Activated T-helper 1 cell treated with anti-CD3 and anti-CD28 coated beads, Interleukin-12 subunit alpha, Interleukin-12 subunit beta, Interleukin-2, Interleukin-4 antibody, amounts not matched to agents 30 ng/mL and 10 ng/mL and 1 ng/mL, durations not matched to agents 14 hours and 24 hours and 36 hours (primary cell): ENCODE data around the gene FGF23. TPM values are rescaled to one million over a fixed set of nuclear protein-coding genes. Genes with fewer than 3 reads are reported as not detected.
"Not testable (repeated sequence)": the region's sequence is repeated elsewhere in the genome, so short reads cannot be mapped to it uniquely, and the experiment has no call there.

Source experiments
- DNase-seq: peaks from one replicate; pipeline ENCODE4 v3.0.0; 2021; ENCODE audit warnings: low spot score
- H3K27ac Mint-ChIP-seq: one replicate; pipeline ENCODE4 v1.8.0; 2021; ENCODE audit warnings: mild to moderate bottlenecking, mixed read lengths
- H3K27me3 Mint-ChIP-seq: one replicate; pipeline ENCODE4 v1.8.0; 2022; ENCODE audit warnings: mild to moderate bottlenecking, moderate library complexity, mixed read lengths; ENCODE audit not compliant: insufficient read depth
- H3K36me3 Mint-ChIP-seq: one replicate; pipeline ENCODE4 v1.8.0; 2021; ENCODE audit warnings: low read depth, mixed read lengths
- H3K4me1 Mint-ChIP-seq: one replicate; pipeline ENCODE4 v1.8.0; 2021; ENCODE audit warnings: low read depth, mixed read lengths
- H3K4me3 Mint-ChIP-seq: one replicate; pipeline ENCODE4 v1.8.0; 2021; ENCODE audit warnings: mild to moderate bottlenecking, moderate library complexity, mixed read lengths
- H3K9me3 Mint-ChIP-seq: one replicate; pipeline ENCODE4 v1.8.0; 2021; ENCODE audit warnings: mixed read lengths
- intact Hi-C: fragments of 100-400 bp; cut with micrococcal nuclease; formaldehyde crosslinking; loops from one replicate; pipeline ENCODE4 v1.15.1; 2024
- total RNA-seq: library from RNA; stranded (reverse); gene quantifications from 2 replicates; pipeline ENCODE4 v1.2.3, GENCODE V29; 2022

The FGF23 gene
- total RNA-seq, 1 donor from 2014 or later: not detected

GRCh38 chr12:4404877-4405637 is 25.5 kb upstream of the FGF23 start:
- H3K4me3 Mint-ChIP-seq, H3K4me1 Mint-ChIP-seq, DNase-seq, intact Hi-C loops, H3K27ac Mint-ChIP-seq, H3K36me3 Mint-ChIP-seq, H3K9me3 Mint-ChIP-seq: not testable (repeated sequence)
- peaks cover 12% of the 10 kb centered on the region for H3K27me3 Mint-ChIP-seq

DNA sequence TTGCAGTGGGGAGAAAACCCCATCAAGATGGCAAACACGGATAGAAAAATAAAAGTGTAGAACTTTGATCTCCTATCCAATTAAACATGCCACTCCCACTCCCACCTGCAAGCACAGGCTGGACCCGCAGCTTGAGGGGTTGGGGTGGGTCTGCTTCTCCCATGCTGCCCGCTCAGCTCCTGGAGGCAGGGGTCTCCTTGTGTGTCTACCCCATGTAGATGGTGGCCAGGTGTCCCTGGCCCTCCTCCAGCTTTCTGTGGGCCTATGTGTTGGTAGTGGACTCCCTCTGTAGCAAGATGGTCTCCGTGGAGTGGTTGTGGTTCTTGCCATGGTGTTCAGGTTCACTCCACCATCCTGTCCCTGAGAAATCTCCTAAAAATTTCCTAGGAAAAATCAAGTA is 23.5 kb upstream of the FGF23 start:
- Mint-ChIP-seq H3K27me3 (peaks cover 18% of the 10 kb centered on the region), H3K9me3 (no peaks in the 10 kb centered on the region), H3K36me3 (no peaks in the 10 kb centered on the region), H3K4me3 (no peak overlapping the region), H3K27ac (no peak overlapping the region), H3K4me1 (no peaks in the 10 kb centered on the region)
- intact Hi-C loops: no loop called here
- DNase-seq: no peak

DNA sequence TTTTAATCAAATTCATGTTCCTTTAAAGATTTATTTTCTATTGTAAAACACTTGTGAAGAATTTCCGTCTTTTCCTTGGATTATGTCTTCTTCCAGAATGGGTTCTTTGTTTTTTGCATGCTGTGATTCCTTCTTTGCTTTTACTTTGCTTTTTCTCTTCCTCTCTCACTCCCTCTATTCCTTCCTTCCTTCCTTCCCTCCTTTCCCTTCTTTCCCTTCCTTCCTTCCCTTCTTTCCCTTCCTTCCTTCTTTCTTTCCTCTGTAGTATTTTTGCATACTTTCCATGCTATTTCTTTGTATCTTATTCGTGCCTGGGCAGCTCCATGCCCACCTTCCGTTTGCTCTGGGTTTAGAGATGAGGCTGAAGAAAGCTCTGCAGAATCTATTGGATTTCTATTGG is 21.6 kb upstream of the FGF23 start:
- H3K4me3 Mint-ChIP-seq: no peak overlapping the region
- H3K27ac Mint-ChIP-seq: no peak overlapping the region
- intact Hi-C loops: no loop called here
- no peaks in the 10 kb centered on the region for H3K9me3 Mint-ChIP-seq
- no peak for DNase-seq
- peaks cover 16% of the 10 kb centered on the region for H3K27me3 Mint-ChIP-seq
- H3K4me1 Mint-ChIP-seq: no peaks in the 10 kb centered on the region
- H3K36me3 Mint-ChIP-seq: no peaks in the 10 kb centered on the region

DNA sequence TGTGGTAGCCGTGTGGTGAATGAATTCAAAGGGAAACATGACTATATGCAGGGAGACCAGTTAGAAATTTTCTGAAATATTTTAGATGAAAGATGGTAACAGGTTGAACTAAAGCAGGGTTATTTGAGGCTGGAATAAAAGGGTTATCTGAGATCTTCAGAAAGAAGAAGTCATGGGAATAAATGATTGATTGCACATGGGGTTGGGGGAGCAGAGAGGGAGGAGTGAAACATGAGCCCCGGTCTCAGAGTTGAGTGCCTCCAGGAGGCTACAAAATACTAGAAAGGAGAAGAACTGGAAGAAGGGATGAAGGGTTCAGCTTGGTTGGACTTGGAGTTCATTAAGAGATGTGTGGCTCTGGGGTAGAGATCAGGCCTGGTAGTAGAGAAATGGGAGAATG is 16.3 kb upstream of the FGF23 start:
- intact Hi-C loops: no loop called here
- no peaks in the 10 kb centered on the region for H3K36me3 Mint-ChIP-seq
- no peak for DNase-seq
- H3K4me1 Mint-ChIP-seq: no peaks in the 10 kb centered on the region
- H3K9me3 Mint-ChIP-seq: no peaks in the 10 kb centered on the region
- no peak overlapping the region for H3K27ac Mint-ChIP-seq
- no peak overlapping the region for H3K4me3 Mint-ChIP-seq
- H3K27me3 Mint-ChIP-seq: peaks cover 37% of the 10 kb centered on the region

DNA sequence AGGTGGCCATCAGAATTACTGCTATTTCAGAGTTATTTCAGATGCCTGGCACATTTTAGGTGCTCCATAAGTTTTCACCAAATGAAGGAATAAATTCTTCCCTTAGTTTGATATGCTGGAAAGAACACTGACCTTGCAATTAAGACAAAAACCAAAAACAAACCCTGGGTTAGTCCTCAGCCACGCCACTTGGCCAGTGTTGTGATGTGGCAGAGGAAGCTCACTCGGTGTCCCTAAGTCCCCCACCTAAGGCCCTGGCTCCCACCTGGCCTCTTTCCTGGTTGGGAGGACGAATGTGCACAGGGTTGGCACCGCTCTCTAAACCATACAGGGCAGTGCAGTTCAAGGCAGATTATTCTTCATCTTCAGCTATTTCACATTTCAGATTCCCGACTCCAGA is 13.7 kb upstream of the FGF23 start:
- no peak for DNase-seq
- Mint-ChIP-seq H3K4me1 (no peaks in the 10 kb centered on the region), H3K4me3 (no peak overlapping the region), H3K36me3 (no peaks in the 10 kb centered on the region), H3K27me3 (peaks cover 34% of the 10 kb centered on the region), H3K9me3 (no peaks in the 10 kb centered on the region), H3K27ac (no peak overlapping the region)
- intact Hi-C loops: no loop called here

DNA sequence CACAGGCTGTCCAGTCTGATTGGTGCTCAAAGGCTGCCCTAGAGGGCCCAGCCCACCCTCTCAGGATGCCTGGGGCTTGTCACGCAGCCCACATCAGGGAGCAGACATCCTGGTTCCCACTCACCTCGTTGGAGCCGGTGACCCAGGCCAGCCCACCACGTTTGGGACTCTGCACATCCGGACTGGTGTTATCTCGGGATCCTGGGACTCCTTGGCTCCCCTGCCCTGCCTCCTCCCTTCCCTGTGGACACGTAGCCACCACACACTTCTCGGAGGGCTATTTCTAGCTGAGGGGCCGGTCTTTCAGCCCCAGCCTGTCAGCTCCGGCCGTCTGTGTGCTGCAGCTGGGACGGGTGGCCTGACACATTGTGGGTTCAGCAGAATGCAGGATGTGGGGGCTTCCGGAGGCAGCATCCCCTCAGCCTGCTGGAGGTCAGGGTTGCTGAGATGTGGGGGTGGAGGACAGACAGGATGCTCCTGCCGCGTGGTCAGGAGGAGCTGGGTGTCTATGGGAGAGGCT is 12.8 kb upstream of the FGF23 start:
- no peaks in the 10 kb centered on the region for H3K4me1 Mint-ChIP-seq
- no peaks in the 10 kb centered on the region for H3K36me3 Mint-ChIP-seq
- no peaks in the 10 kb centered on the region for H3K9me3 Mint-ChIP-seq
- no peak overlapping the region for H3K4me3 Mint-ChIP-seq
- no peak overlapping the region for H3K27ac Mint-ChIP-seq
- intact Hi-C loops: no loop called here
- H3K27me3 Mint-ChIP-seq: peaks cover 34% of the 10 kb centered on the region
- no peak for DNase-seq

DNA sequence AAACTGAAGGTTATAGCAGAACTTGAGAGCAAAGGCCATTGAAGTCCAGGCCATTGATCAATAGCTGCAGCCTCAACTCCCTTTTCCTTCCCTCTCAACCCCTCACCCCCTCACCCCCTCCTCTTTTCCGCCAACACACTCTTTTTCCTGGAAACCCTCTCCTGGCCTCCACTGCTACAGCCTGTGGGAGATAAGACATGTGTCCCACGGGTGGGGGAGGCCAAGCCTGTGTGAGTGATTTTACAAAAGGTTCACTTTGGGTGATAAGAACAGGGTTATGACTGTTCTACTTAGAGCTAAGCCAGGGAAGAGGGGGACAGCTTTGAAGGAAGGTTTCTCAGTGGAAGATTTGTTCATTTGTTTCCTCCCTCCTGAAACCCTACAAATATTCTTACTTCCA is 9.2 kb upstream of the FGF23 start:
- no peaks in the 10 kb centered on the region for H3K4me1 Mint-ChIP-seq
- peaks cover 36% of the 10 kb centered on the region for H3K27me3 Mint-ChIP-seq
- no peaks in the 10 kb centered on the region for H3K36me3 Mint-ChIP-seq
- no peak overlapping the region for H3K27ac Mint-ChIP-seq
- H3K4me3 Mint-ChIP-seq: no peak overlapping the region
- H3K9me3 Mint-ChIP-seq: no peaks in the 10 kb centered on the region
- intact Hi-C loops: no loop called here
- DNase-seq: no peak

DNA sequence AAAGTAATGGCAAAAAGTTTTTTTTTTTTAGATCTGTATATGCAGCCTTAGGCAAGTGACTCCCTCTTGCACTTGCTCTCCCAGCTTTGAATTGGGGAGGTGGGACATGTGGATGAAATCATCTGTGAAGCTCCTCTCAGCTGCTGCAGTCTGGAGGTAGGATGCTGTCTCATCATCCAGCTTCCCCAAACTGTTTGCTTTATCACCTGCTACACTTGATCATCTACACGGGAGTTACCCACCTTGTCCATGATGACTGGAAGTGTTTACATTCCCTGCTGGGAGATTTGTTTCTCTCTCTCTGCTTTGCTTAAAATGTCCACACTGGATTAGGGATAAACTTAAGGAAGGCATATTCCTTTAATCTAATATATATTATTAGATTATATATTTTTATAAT is 8.5 kb upstream of the FGF23 start:
- Mint-ChIP-seq H3K4me3 (no peak overlapping the region), H3K9me3 (no peaks in the 10 kb centered on the region), H3K36me3 (no peaks in the 10 kb centered on the region), H3K4me1 (no peaks in the 10 kb centered on the region), H3K27me3 (peaks cover 32% of the 10 kb centered on the region), H3K27ac (no peak overlapping the region)
- intact Hi-C loops: no loop called here
- DNase-seq: no peak

DNA sequence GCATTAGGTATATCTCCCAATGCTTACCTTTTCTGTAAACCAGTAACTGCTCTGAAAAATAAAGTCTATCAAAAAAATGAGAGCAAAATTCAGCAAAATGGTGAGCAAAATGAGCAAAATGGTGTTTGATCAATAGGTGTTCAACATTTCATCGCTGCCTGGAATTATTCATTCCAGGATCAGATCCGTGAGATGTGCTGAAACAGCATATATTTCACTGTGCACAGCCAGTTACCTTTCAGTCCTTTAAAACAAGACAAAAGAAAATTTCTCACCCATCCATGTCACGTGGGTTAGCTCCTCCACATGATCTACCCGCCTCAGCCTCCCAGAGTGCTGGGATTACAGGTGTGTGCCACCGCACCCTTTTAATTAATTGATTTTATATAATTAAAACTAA is 8.1 kb upstream of the FGF23 start:
- Mint-ChIP-seq H3K36me3 (no peaks in the 10 kb centered on the region), H3K9me3 (no peaks in the 10 kb centered on the region), H3K4me1 (no peaks in the 10 kb centered on the region), H3K27ac (no peak overlapping the region), H3K27me3 (peaks cover 29% of the 10 kb centered on the region), H3K4me3 (no peak overlapping the region)
- DNase-seq: no peak
- intact Hi-C loops: no loop called here

DNA sequence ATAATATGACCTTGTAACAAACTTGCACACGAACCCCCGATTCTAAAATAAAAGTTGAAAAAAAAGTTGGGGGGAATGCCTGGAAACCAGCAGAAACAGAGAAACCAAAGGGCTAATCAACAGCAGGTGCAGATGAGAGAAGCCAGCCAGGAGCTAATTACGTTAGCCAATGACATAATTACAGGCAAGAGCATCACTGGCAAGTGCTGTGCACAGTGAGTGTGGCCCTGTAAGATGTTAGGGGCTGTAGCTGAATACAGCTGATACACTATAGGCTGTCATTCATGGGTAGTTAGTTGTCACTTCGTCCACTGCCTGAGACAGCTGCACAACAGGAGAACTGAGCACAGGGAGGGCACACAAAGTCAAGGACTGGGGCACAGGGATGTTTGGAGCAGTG is 7.3 kb upstream of the FGF23 start:
- DNase-seq: no peak
- H3K4me1 Mint-ChIP-seq: no peaks in the 10 kb centered on the region
- H3K4me3 Mint-ChIP-seq: no peak overlapping the region
- peaks cover 31% of the 10 kb centered on the region for H3K27me3 Mint-ChIP-seq
- H3K27ac Mint-ChIP-seq: no peak overlapping the region
- no peaks in the 10 kb centered on the region for H3K9me3 Mint-ChIP-seq
- intact Hi-C loops: no loop called here
- no peaks in the 10 kb centered on the region for H3K36me3 Mint-ChIP-seq

- Mint-ChIP-seq H3K9me3 (no peaks in the 10 kb centered on the region), H3K4me3 (no peak overlapping the region), H3K4me1 (no peaks in the 10 kb centered on the region), H3K27me3 (peaks cover 42% of the 10 kb centered on the region), H3K27ac (no peak overlapping the region), H3K36me3 (no peaks in the 10 kb centered on the region)
- intact Hi-C loops: no loop called here
- DNase-seq: no peak
These were observed 3.9 kb upstream of the FGF23 start for GRCh38 chr12:4383304-4383865.

DNA sequence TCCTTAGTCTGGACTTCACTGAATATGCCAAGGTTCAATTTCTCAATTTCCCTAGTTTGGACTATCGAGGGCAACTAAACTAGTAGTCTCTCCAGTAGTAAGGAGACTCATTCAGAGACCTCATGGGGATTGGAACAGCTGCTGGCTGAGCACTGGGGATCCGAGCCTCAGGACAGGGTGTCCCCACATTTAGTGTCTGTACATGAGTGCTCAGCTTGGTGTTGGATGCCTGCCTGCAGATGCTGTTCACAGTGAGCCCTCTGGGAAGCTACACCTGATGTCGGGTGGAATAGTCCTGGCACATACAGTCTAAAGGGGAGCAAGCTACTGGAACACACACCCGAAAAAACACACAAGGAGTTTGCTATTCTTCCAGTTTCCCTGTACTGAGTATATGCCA is 820 bp upstream of the FGF23 start:
- H3K36me3 Mint-ChIP-seq: no peaks in the 10 kb centered on the region

DNA sequence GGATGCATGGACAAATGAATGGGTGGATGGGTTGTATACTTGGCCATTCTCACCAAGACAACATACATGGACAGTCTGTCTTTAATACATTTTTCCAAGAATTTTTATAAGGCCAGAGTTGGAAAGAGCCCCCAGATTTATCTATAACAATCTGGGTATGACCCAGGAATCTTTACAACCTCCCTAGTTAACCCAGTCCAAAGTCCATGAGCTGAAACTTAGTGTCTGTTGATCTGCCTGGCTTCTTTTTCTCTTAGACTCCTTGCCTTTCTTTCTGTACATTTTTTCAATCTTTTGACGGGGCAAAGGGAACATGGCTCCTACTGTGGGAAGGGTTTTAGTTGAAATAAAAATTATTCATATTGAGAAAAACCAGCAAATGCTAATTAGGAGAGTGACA is 740 bp downstream of the FGF23 start:
- DNase-seq: no peak
- intact Hi-C loops: no loop called here
- Mint-ChIP-seq H3K4me3 (no peak overlapping the region), H3K27me3 (peaks cover 41% of the 10 kb centered on the region), H3K27ac (no peak overlapping the region), H3K4me1 (no peaks in the 10 kb centered on the region), H3K9me3 (no peaks in the 10 kb centered on the region), H3K36me3 (no peaks in the 10 kb centered on the region)

More for the DNA sequence above, 820 bp upstream of the FGF23 start:
- Mint-ChIP-seq H3K9me3 (no peaks in the 10 kb centered on the region), H3K4me3 (no peak overlapping the region), H3K4me1 (no peaks in the 10 kb centered on the region), H3K27ac (no peak overlapping the region), H3K27me3 (peaks cover 39% of the 10 kb centered on the region)
- intact Hi-C loops: no loop called here
- no peak for DNase-seq
